NCI-H2196 (cell line): Measurements from ENCODE around the gene AJAP1.

Source experiments
- DNase-seq: peaks from one replicate; lab custom pipeline; 2025; ENCODE audit not compliant: unreplicated experiment; lab: John Stamatoyannopoulos, UW

Gene AJAP1

GRCh38 chr1:4803335-4803734 is 148.9 kb downstream of the AJAP1 start:
- DNase-seq = no peak

GRCh38 chr1:4805987-4806386 is 151.6 kb downstream of the AJAP1 start:
- no peak for DNase-seq

GRCh38 chr1:4820543-4820942 is 166.1 kb downstream of the AJAP1 start:
- no peak for DNase-seq

GRCh38 chr1:4825800-4826450 is 171.5 kb downstream of the AJAP1 start:
- peak; percentile 11 for DNase-seq

GRCh38 chr1:4830707-4831106 is 176.3 kb downstream of the AJAP1 start:
- no peak for DNase-seq

- DNase-seq = no peak
These were observed 182.2 kb downstream of the AJAP1 start for GRCh38 chr1:4836574-4836973.

GRCh38 chr1:4837031-4837600 is 182.7 kb downstream of the AJAP1 start:
- no peak for DNase-seq

GRCh38 chr1:4837752-4838151 is 183.3 kb downstream of the AJAP1 start:
- no peak for DNase-seq

GRCh38 chr1:4838231-4838630 is 183.8 kb downstream of the AJAP1 start:
- DNase-seq = no peak
